ENCODE measurements around the gene TNFRSF12A. TPM values are rescaled to one million over a fixed set of nuclear protein-coding genes. Genes with fewer than 3 reads are reported as not detected.

The TNFRSF12A gene
- total RNA-seq, 2 donors from 2014 or later, result 7.6 to 14.6 TPM

Other genes starting within 250 kb of the TNFRSF12A start
- 100 to 1,000 TPM; 218 to 224 TPM for gene ELOB, start 243.1 kb upstream of the TNFRSF12A start, total RNA-seq
- not detected for gene PRSS33, start 232.8 kb upstream of the TNFRSF12A start, total RNA-seq
- not detected for gene PRSS41, start 221.9 kb upstream of the TNFRSF12A start, total RNA-seq
- 1 to 10 TPM; 1.8 to 2.4 TPM for gene PRSS21, start 203.1 kb upstream of the TNFRSF12A start, total RNA-seq
- gene ZG16B, start 190.1 kb upstream of the TNFRSF12A start, total RNA-seq, result 1 to 10 TPM in 1 of 2 donors, under 1 TPM in 1; 0.48 to 1.4 TPM
- under 1 TPM in 1 of 2 donors, not detected in 1; 0.34 TPM for gene PRSS22, start 162.2 kb upstream of the TNFRSF12A start, total RNA-seq
- 10 to 100 TPM in 1 of 2 donors, 1 to 10 TPM in 1; 9.4 to 17.4 TPM for gene FLYWCH2, start 137.2 kb upstream of the TNFRSF12A start, total RNA-seq
- 10 to 100 TPM; 28.8 to 55.4 TPM for gene FLYWCH1, start 108.4 kb upstream of the TNFRSF12A start, total RNA-seq
- gene KREMEN2, start 56.1 kb upstream of the TNFRSF12A start, total RNA-seq, result not detected
- gene PAQR4, start 51.0 kb upstream of the TNFRSF12A start, total RNA-seq, result 10 to 100 TPM; 24.0 to 31.6 TPM
- 100 to 1,000 TPM; 125 to 193 TPM for gene PKMYT1, start 39.9 kb upstream of the TNFRSF12A start, total RNA-seq
- gene CLDN9, start 7.4 kb upstream of the TNFRSF12A start, total RNA-seq, result under 1 TPM in 1 of 2 donors, not detected in 1; 0.11 TPM
- gene CLDN6, start 2.2 kb upstream of the TNFRSF12A start, total RNA-seq, result not detected
- gene HCFC1R1, start 3.6 kb downstream of the TNFRSF12A start, total RNA-seq, result 10 to 100 TPM; 40.9 to 47.3 TPM
- gene THOC6, start 3.7 kb downstream of the TNFRSF12A start, total RNA-seq, result 10 to 100 TPM; 35.3 to 65.2 TPM
- 1 to 10 TPM in 1 of 2 donors, not detected in 1; 2.9 TPM for gene BICDL2, start 16.6 kb downstream of the TNFRSF12A start, total RNA-seq
- 1 to 10 TPM; 1.8 to 2.0 TPM for gene MMP25, start 26.2 kb downstream of the TNFRSF12A start, total RNA-seq
- gene IL32, start 45.3 kb downstream of the TNFRSF12A start, total RNA-seq, result 1,000 to 10,000 TPM; 2,042 to 3,291 TPM
- gene ZSCAN10, start 78.9 kb downstream of the TNFRSF12A start, total RNA-seq, result under 1 TPM; 0.14 to 0.68 TPM
- under 1 TPM in 1 of 2 donors, not detected in 1; 0.18 TPM for gene ZNF205, start 92.2 kb downstream of the TNFRSF12A start, total RNA-seq
- 1 to 10 TPM; 6.1 to 8.2 TPM for gene ZNF213, start 114.7 kb downstream of the TNFRSF12A start, total RNA-seq
- not detected for gene OR1F1, start 167.8 kb downstream of the TNFRSF12A start, total RNA-seq
- gene ZNF200, start 214.8 kb downstream of the TNFRSF12A start, total RNA-seq, result 10 to 100 TPM in 1 of 2 donors, 1 to 10 TPM in 1; 9.2 to 19.3 TPM
- under 1 TPM in 1 of 2 donors, not detected in 1; 0.16 TPM for gene MEFV, start 236.3 kb downstream of the TNFRSF12A start, total RNA-seq